Loucy (cell line): ENCODE measurements around the gene PDE10A.
"Not testable (repeated sequence)": the region's sequence is repeated elsewhere in the genome, so short reads cannot be mapped to it uniquely, and the experiment has no call there.

ENCODE experiments used
- H2AFZ ChIP-seq: fragments of 200-600 bp; sonication (generic); 2 replicates; pipeline ENCODE4 v1.6.0; 2016; ENCODE audit warnings: antibody characterized with exemption, mild to moderate bottlenecking, low read length, moderate library complexity
- H3F3A ChIP-seq: fragments of 200-600 bp; 2 replicates; pipeline ENCODE4 v1.6.0; 2016; ENCODE audit warnings: antibody characterized with exemption, low read depth, mild to moderate bottlenecking
- H3K27me3 ChIP-seq: fragments of 200-600 bp; sonication (generic); 2 replicates; pipeline ENCODE4 v1.6.1; 2014; ENCODE audit warnings: low read length, mild to moderate bottlenecking; ENCODE audit not compliant: insufficient read depth, poor library complexity, severe bottlenecking
- H3K36me3 ChIP-seq: fragments of 200-600 bp; sonication (generic); 2 replicates; pipeline ENCODE4 v1.6.1; 2016; ENCODE audit warnings: low read length; ENCODE audit not compliant: insufficient read depth
- H3K4me1 ChIP-seq: fragments of 200-600 bp; sonication (generic); 2 replicates; pipeline ENCODE4 v1.5.1; 2014; ENCODE audit warnings: low read length, mild to moderate bottlenecking; ENCODE audit not compliant: insufficient read depth, poor library complexity, severe bottlenecking
- H3K4me2 ChIP-seq: fragments of 200-600 bp; sonication (generic); 2 replicates; pipeline ENCODE4 v1.6.0; 2014; ENCODE audit warnings: antibody characterized with exemption, low read length, low read depth, mild to moderate bottlenecking; ENCODE audit not compliant: poor library complexity, severe bottlenecking
- H3K4me3 ChIP-seq: fragments of 200-600 bp; sonication (generic); 2 replicates; pipeline ENCODE4 v1.5.1; 2014; ENCODE audit warnings: low read length, mild to moderate bottlenecking, mixed read lengths; ENCODE audit not compliant: poor library complexity, severe bottlenecking
- H3K79me2 ChIP-seq: fragments of 200-600 bp; sonication (generic); 2 replicates; pipeline ENCODE4 v1.6.1; 2014; ENCODE audit warnings: low read length; ENCODE audit not compliant: insufficient read depth
- H3K9ac ChIP-seq: fragments of 200-600 bp; sonication (generic); 2 replicates; pipeline ENCODE4 v1.6.0; 2014; ENCODE audit warnings: mild to moderate bottlenecking, low read depth, low read length, moderate library complexity; ENCODE audit not compliant: poor library complexity, severe bottlenecking
- H3K9me2 ChIP-seq: fragments of 200-600 bp; sonication (generic); replicated peaks from 2 replicates; pipeline ENCODE4 v1.6.1; 2016; ENCODE audit warnings: low read depth, low read length, mixed read lengths
- H3K9me3 ChIP-seq: fragments of 200-600 bp; sonication (generic); 2 replicates; pipeline ENCODE4 v1.6.1; 2014; ENCODE audit warnings: mild to moderate bottlenecking, antibody characterized with exemption, low read length, low read depth; ENCODE audit not compliant: insufficient read depth
- H4K20me1 ChIP-seq: fragments of 200-600 bp; sonication (generic); 2 replicates; pipeline ENCODE4 v1.6.0; 2014; ENCODE audit warnings: antibody characterized with exemption, low read length, mild to moderate bottlenecking; ENCODE audit not compliant: insufficient read depth, poor library complexity, severe bottlenecking
- EZH2phosphoT487 ChIP-seq: fragments of 200-600 bp; IDR thresholded peaks from 2 replicates; pipeline ENCODE4 v1.6.1; 2018; ENCODE audit warnings: antibody characterized with exemption, mild to moderate bottlenecking, moderate library complexity, borderline replicate concordance
- TF ChIP-seq, protein P1 (sequence below): fragments of 200-600 bp; sonication (generic); conservative IDR thresholded peaks from 2 replicates; pipeline ENCODE4 v1.5.1; 2014; ENCODE audit warnings: mild to moderate bottlenecking, antibody characterized with exemption, low read length

The PDE10A gene

GRCh38 chr6:165506657-165507056, 156.4 kb downstream of the PDE10A start:
- Histone ChIP-seq H3K9me2 (no peaks in the 10 kb centered on the region), H3K36me3 (no peaks in the 10 kb centered on the region), H3K4me2 (no peak overlapping the region), H2AFZ (no peak overlapping the region), H3K4me3 (no peak overlapping the region), H3K27me3 (no peaks in the 10 kb centered on the region), H3K9ac (no peak overlapping the region), H3K4me1 (no peaks in the 10 kb centered on the region), H3K9me3 (no peaks in the 10 kb centered on the region), H3F3A (no peaks in the 10 kb centered on the region), H4K20me1 (no peaks in the 10 kb centered on the region), H3K79me2 (no peaks in the 10 kb centered on the region)
- no peak for TF ChIP-seq EZH2phosphoT487

GRCh38 chr6:165500214-165500907, 162.7 kb downstream of the PDE10A start:
- not testable (repeated sequence) for H3K4me2 ChIP-seq, H3K9ac ChIP-seq, H3K4me1 ChIP-seq, H3K79me2 ChIP-seq, H2AFZ ChIP-seq, H3K9me3 ChIP-seq, H3F3A ChIP-seq, H3K27me3 ChIP-seq, H4K20me1 ChIP-seq, H3K9me2 ChIP-seq, H3K36me3 ChIP-seq, H3K4me3 ChIP-seq

DNA sequence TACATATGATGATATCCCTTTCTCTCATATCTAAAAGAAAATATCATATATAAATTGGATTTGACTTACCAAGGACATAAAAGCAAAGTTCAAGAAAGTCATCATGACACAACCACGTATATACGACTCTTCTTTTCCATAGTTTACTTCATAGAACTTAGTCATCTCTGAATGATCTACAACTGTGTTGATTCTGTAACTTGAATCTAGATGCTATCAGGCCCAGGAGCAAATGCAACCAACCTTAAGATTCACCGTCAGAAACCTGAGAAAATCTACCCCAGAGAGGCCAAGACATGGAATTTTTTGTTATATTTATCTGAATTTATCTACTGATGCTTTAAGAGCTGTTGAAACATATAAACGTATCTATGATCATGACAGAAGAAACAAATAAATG, 165.6 kb downstream of the PDE10A start:
- H3K79me2 ChIP-seq = no peaks in the 10 kb centered on the region
- no peak overlapping the region for H3K4me2 ChIP-seq
- H3F3A ChIP-seq = no peaks in the 10 kb centered on the region
- H3K36me3 ChIP-seq = no peaks in the 10 kb centered on the region
- no peaks in the 10 kb centered on the region for H3K9me3 ChIP-seq
- no peaks in the 10 kb centered on the region for H3K9me2 ChIP-seq
- H3K9ac ChIP-seq = no peak overlapping the region
- H2AFZ ChIP-seq = no peak overlapping the region
- H4K20me1 ChIP-seq = no peaks in the 10 kb centered on the region
- H3K27me3 ChIP-seq = no peaks in the 10 kb centered on the region
- H3K4me3 ChIP-seq = no peak overlapping the region
- no peaks in the 10 kb centered on the region for H3K4me1 ChIP-seq
- TF ChIP-seq EZH2phosphoT487 = no peak
- TF ChIP-seq, protein P1, sequence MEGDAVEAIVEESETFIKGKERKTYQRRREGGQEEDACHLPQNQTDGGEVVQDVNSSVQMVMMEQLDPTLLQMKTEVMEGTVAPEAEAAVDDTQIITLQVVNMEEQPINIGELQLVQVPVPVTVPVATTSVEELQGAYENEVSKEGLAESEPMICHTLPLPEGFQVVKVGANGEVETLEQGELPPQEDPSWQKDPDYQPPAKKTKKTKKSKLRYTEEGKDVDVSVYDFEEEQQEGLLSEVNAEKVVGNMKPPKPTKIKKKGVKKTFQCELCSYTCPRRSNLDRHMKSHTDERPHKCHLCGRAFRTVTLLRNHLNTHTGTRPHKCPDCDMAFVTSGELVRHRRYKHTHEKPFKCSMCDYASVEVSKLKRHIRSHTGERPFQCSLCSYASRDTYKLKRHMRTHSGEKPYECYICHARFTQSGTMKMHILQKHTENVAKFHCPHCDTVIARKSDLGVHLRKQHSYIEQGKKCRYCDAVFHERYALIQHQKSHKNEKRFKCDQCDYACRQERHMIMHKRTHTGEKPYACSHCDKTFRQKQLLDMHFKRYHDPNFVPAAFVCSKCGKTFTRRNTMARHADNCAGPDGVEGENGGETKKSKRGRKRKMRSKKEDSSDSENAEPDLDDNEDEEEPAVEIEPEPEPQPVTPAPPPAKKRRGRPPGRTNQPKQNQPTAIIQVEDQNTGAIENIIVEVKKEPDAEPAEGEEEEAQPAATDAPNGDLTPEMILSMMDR = no peak

DNA sequence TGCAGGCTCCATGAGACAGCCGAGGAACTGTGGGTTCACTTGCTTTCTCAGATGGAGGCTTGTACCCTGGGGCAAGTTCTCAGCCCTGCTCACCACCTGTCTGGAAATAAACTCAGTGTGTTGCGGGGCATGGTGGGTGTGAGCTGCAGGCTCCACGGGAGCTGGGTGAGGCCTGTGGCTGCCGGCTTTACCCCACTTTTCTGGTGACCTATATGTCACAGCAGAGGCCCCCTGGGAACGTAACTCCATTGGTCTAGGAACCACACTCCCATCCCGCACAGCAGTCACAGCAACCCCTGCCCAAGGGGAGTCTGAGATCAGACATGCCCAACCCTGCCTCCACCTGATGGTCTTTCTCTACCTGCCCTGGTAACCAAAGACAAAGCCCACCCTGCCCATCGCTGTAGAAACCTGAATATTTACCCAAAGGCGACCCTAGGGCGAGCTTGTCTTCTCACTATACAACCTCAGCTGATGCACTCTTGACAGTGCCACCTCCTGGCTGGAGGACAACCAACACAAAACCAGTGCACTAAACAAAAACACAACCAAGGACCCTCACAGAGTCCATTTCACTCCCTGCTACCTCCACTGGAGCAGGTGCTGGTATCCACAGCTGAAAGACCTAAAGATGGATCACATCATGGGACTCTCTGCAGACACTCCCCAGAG, 174.3 kb downstream of the PDE10A start:
- H3K79me2 ChIP-seq = no peaks in the 10 kb centered on the region

More for the DNA sequence above, 174.3 kb downstream of the PDE10A start:
- Histone ChIP-seq H3F3A (no peaks in the 10 kb centered on the region), H2AFZ (no peak overlapping the region), H3K36me3 (no peaks in the 10 kb centered on the region), H3K27me3 (no peaks in the 10 kb centered on the region), H3K4me2 (no peak overlapping the region), H3K9me2 (no peaks in the 10 kb centered on the region), H3K4me1 (no peaks in the 10 kb centered on the region), H3K9ac (no peak overlapping the region), H4K20me1 (no peaks in the 10 kb centered on the region), H3K4me3 (no peak overlapping the region), H3K9me3 (no peaks in the 10 kb centered on the region)
- TF ChIP-seq, protein P1 = no peak
- no peak for TF ChIP-seq EZH2phosphoT487
